Measurements from ENCODE around the gene DLEC1.
"Not testable (repeated sequence)": the region's sequence is repeated elsewhere in the genome, so short reads cannot be mapped to it uniquely, and the experiment has no call there.

Gene DLEC1

GRCh38 chr3:38141173-38141951 is 102.4 kb downstream of the DLEC1 start:
- DNase-seq: no peak

GRCh38 chr3:38141952-38142273 is 102.9 kb downstream of the DLEC1 start:
- no peak for DNase-seq

GRCh38 chr3:38142959-38143358 is 104.0 kb downstream of the DLEC1 start:
- no peak for DNase-seq

GRCh38 chr3:38143511-38143910 is 104.5 kb downstream of the DLEC1 start:
- DNase-seq: no peak

GRCh38 chr3:38146504-38146903 is 107.5 kb downstream of the DLEC1 start:
- DNase-seq: no peak

- no peak for DNase-seq
Measured at GRCh38 chr3:38147421-38147820, 108.4 kb downstream of the DLEC1 start.

GRCh38 chr3:38148311-38148882 is 109.4 kb downstream of the DLEC1 start:
- no peak for DNase-seq

GRCh38 chr3:38149708-38150107 is 110.7 kb downstream of the DLEC1 start:
- no peak for DNase-seq

- DNase-seq: no peak
Measured at GRCh38 chr3:38150780-38151528, 111.9 kb downstream of the DLEC1 start.

GRCh38 chr3:38151667-38152265 is 112.8 kb downstream of the DLEC1 start:
- DNase-seq: no peak

GRCh38 chr3:38152609-38153008 is 113.6 kb downstream of the DLEC1 start:
- DNase-seq: no peak

- no peak for DNase-seq
Measured at GRCh38 chr3:38153221-38153620, 114.2 kb downstream of the DLEC1 start.

- no peak for DNase-seq
Measured at GRCh38 chr3:38154033-38154494, 115.1 kb downstream of the DLEC1 start.

GRCh38 chr3:38154625-38155255 is 115.7 kb downstream of the DLEC1 start:
- no peak for DNase-seq

- DNase-seq: no peak
Measured at GRCh38 chr3:38155825-38156224, 116.8 kb downstream of the DLEC1 start.

- DNase-seq: no peak
Measured at GRCh38 chr3:38157117-38157516, 118.1 kb downstream of the DLEC1 start.

- DNase-seq: no peak
Measured at GRCh38 chr3:38157595-38157994, 118.6 kb downstream of the DLEC1 start.

GRCh38 chr3:38158472-38158871 is 119.5 kb downstream of the DLEC1 start:
- no peak for DNase-seq

- not testable (repeated sequence) for DNase-seq
Measured at GRCh38 chr3:38160704-38161103, 121.7 kb downstream of the DLEC1 start.

- DNase-seq: no peak
Measured at GRCh38 chr3:38163117-38163840, 124.3 kb downstream of the DLEC1 start.

- DNase-seq: no peak
Measured at GRCh38 chr3:38163841-38164642, 125.0 kb downstream of the DLEC1 start.

GRCh38 chr3:38164643-38164951 is 125.6 kb downstream of the DLEC1 start:
- no peak for DNase-seq
